IPS-NIHi7 (cell line): ENCODE data around the gene TRPM5.

Source experiments
- DNase-seq: peaks from one replicate; pipeline ENCODE4 v3.0.0; 2012; ENCODE audit warnings: mixed read lengths; ENCODE audit errors: extremely low spot score

TRPM5 gene

DNA sequence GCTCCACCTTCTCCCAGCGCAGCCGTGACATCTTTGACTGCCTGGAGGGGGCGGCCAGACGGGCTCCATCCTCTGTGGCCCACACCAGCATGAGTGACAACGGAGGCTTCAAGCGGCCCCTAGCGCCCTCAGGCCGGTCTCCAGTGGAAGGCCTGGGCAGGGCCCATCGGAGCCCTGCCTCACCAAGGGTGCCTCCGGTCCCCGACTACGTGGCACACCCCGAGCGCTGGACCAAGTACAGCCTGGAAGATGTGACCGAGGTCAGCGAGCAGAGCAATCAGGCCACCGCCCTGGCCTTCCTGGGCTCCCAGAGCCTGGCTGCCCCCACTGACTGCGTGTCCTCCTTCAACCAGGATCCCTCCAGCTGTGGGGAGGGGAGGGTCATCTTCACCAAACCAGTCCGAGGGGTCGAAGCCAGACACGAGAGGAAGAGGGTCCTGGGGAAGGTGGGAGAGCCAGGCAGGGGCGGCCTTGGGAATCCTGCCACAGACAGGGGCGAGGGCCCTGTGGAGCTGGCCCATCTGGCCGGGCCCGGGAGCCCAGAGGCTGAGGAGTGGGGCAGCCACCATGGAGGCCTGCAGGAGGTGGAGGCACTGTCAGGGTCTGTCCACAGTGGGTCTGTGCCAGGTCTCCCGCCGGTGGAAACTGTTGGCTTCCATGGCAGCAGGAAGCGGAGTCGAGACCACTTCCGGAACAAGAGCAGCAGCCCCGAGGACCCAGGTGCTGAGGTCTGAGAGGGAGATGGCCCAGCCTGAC lies 41.2 kb downstream of the TRPM5 start:
- DNase-seq = no peak

DNA sequence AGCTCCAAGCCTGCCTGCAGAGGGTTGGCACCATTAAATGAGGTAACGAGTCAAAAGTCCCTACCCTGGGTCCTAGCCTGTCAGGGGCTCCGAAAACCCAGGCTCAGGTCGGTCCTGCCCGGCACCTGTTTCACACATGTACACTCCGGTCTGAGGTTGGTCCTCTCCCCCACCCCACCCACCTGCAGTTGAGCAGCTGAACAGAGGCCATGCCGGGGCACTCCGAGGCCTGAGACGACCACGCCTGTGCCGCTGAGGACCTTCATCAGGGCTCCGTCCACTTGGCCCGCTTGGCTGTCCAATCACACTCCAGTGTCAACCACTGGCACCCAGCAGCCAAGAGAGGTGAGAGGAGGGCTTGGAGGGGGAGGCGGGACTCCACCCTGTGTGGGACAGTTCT lies 42.2 kb downstream of the TRPM5 start:
- no peak for DNase-seq

DNA sequence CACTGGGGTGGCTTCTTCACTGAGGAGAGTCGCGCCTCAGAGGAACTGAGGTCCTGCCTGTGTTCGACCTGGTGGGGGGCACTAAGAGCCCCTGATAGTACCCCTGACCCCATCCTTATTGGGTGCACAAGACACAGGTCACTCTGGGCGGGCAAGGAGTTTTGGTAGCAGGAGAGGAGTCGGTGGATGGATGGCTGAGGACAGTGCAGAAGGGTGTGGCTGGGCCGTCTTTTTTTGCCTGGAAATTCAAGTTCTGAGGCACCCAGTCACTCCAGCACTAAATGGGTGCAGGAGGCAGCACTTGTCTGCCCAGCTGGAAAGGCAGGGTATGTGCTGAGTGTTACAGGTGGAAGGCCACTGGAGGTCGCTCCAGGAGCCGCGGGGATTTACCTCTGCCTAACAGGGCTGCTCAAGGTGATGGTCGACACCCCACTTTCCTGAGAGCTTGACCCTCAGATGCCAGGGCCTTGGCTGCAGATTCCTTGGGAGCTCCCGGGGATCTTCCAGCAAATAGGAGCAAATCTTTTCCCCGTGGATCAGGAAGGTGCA lies 42.8 kb downstream of the TRPM5 start:
- DNase-seq = no peak

DNA sequence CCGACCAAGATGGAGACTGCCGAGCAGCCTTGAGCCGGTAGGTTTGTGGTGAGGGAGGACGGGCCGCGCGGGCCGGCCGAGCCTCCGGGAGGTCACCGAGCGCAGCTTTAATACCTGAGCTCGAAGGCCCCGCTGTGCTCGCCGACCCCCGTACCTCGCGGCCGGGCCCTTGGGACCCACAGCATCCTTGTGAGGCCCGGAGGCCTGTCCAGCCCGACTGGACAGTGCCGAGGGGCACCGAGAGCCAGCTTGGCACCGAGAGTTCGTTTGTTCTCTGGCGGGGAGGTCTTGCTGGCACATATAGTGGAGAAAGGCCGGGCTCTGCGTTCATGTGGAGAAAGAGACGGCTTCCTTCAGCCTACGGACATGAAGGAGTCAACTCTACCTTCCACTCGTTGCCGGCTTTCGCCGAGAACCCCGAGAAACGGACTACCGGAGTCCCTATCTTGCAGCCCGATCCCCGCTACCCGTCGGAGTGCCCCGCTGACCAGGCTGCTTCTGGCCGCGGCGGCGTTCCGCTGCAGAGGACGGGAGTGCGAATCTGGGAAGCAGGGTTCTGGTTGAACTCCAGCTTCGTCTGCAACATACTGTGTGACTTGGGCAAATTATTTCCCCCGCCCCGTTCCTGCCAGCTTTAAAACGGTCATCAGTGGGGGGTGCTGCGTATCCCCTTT lies 43.4 kb downstream of the TRPM5 start:
- DNase-seq = no peak

DNA sequence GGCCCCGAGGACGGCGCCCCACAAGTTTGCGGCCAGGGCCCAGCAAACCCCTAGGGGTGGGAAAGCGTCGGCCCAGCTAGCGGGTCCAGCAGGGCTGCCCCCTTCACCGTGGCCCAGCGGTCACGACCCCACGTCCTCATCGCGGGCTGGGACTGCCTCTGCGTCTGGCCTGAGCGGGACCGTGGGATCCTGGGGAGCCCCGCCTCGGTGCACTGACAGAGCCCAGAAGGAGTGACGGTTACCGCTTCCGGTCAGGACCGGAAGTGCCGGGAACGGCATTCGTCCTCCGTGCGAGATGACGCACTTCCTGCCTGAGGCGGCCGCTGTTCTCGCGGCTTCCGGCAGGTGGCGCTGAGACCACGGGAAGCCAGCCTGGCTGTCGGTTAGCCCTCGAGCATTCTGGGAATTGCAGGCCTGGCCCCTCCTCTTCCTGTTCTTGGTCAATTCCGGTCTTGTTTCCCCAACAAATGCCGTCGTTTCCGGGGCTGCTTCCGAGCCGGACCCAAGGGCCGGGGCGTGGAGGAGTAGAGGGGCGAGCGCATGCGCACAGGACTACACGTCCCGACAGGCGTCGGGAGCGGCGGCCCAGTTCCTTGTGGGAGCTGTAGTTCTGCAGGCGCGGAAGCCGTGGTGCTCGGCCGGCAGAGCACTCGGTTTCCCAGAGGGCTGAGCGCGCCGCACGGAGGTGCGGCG lies 44.1 kb downstream of the TRPM5 start, which contains the start of gene TSSC4:
Gene TSSC4, plus strand, starts transcription at position 682 of the 693 bp plus-strand sequence. CDS start 1,884 bp downstream, outside the sequence.
- DNase-seq = peak; percentile 99

DNA sequence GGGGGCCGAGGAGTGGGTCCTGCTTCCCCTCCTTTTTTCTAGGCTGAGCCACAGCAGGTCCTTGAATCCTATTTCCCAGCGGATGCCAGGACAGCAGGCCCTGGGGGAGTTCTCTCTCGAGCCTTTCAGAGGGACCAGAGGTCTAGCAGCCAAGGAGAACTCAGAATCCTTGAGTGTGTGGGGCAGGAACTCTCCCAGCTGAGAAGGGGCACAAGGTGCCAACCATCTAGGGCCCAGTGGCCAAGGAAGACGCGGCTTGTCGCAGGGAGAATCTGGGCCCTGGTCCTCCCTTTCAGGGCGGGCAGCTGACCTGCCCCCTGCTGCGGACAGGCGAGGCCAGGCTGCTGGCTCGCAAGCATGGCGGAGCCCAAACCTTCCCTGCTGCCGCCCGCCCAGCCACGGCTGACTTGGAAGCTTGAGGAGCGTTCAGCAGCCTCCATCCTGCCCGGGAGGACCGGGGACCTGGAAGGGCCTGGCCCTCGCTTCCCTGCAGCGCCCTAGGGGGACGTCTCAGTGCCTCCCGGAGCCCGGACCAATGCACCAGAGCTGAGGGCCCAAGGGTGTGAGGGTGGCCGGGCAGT lies 44.7 kb downstream of the TRPM5 start:
- DNase-seq = peak; percentile 46

DNA sequence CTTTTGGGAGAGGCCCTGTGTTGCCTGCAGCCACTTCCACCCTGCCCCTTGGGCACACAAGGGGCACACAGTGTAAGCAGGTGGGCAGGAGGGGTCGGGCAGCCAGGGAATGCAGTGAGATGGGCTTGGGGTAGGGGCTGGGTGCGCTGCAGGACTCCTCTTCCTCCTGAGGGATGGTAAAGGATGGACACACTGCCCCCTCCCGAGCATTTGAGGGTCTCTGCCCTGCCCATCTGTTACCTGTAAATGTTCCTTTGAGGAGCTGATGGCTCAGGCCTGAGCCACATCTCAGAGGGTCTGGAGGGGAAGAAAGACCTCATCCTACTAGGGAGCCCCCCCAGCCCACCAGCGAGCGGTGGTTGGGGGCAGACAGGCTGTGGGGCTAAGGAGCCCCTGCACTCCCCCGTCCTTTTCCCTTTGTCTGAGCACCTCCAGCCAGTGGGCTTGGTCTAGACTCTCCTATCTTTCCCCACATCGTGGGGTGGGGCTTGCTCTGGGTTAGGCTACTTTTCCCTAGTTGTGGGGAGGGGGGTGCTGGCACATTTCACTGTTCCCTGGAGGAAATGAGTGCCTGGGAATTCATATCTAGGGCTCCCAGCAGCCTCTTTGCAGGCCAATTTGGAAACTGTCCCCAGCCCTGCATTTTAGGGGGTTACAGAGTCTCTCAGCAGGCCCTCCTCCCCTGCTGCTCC lies 45.5 kb downstream of the TRPM5 start:
- no peak for DNase-seq

DNA sequence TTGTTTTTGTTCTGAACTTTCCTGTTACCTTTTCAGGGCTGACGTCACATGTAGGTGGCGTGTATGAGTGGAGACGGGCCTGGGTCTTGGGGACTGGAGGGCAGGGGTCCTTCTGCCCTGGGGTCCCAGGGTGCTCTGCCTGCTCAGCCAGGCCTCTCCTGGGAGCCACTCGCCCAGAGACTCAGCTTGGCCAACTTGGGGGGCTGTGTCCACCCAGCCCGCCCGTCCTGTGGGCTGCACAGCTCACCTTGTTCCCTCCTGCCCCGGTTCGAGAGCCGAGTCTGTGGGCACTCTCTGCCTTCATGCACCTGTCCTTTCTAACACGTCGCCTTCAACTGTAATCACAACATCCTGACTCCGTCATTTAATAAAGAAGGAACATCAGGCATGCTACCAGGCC lies 47.3 kb downstream of the TRPM5 start:
- DNase-seq = no peak

DNA sequence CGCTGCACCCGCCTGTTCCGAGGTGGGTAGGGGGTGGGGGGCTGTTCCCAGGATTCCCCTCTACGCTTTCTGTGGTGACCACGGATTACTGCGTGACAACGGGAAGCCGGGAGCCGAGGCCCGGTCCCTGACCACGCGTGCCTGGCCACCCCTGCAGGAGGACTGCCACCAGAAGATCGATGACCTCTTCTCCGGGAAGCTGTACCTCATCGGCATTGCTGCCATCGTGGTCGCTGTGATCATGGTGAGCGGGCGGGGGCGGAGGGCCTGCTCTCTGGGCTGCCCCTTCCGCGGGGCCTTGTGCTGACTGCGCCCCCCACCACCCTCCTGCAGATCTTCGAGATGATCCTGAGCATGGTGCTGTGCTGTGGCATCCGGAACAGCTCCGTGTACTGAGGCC lies 47.8 kb downstream of the TRPM5 start:
- no peak for DNase-seq

DNA sequence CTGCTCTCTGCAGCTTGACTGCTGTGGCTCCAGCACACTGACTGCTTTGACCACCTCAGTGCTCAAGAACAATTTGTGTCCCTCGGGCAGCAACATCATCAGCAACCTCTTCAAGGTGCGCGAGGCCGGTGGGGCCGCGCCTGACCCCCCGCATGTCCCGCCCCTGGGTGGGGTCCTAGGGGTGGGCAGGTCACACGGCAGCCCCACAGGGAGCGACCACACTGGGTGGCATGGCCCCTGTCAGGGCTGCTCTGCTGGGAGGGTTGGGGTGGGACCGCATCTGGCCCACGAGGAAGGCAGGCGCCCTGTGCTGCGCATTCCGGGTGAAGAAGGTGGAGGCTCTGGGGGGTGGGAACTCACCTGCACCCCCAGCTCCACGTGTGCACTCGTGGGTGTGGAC lies 48.5 kb downstream of the TRPM5 start:
- no peak for DNase-seq

DNA sequence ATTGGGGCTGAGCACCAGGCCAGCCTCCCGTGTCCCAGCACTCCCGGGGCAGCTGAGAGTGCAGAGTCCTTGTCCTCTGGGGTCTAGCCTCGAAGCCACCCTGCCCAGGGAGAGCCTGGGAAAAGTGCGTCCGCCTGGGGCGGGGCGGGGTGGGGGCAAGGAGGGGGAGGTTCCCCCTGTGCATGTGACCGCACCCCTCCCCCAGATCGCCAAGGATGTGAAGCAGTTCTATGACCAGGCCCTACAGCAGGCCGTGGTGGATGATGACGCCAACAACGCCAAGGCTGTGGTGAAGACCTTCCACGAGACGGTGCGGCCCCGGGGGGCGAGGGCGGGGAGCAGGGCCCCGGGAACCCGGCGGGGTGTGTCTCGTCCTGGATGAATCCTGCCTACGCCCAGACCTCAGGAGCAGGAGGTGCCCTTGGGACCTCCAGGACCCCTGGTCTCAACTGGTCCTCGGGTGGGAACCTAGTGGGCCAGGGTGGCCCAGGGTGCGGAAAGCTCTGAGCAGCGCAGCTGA lies 49.0 kb downstream of the TRPM5 start:
- no peak for DNase-seq

DNA sequence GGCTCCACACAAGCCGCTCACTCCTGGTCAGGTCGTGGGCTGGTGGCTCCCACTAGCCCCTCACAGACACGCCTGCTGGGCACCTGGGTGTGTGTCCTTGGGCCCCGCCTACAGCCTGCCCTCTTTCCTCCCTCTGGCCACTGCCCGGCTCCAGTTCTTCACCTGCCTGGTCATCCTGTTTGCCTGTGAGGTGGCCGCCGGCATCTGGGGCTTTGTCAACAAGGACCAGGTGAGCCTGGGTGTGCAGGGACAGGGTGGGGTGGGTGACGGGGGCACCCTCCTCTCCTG lies 49.6 kb downstream of the TRPM5 start:
- DNase-seq = no peak
